Measurements from ENCODE around the gene LOC101059915.
"Not testable (repeated sequence)": the region's sequence is repeated elsewhere in the genome, so short reads cannot be mapped to it uniquely, and the experiment has no call there.

Gene LOC101059915

DNA sequence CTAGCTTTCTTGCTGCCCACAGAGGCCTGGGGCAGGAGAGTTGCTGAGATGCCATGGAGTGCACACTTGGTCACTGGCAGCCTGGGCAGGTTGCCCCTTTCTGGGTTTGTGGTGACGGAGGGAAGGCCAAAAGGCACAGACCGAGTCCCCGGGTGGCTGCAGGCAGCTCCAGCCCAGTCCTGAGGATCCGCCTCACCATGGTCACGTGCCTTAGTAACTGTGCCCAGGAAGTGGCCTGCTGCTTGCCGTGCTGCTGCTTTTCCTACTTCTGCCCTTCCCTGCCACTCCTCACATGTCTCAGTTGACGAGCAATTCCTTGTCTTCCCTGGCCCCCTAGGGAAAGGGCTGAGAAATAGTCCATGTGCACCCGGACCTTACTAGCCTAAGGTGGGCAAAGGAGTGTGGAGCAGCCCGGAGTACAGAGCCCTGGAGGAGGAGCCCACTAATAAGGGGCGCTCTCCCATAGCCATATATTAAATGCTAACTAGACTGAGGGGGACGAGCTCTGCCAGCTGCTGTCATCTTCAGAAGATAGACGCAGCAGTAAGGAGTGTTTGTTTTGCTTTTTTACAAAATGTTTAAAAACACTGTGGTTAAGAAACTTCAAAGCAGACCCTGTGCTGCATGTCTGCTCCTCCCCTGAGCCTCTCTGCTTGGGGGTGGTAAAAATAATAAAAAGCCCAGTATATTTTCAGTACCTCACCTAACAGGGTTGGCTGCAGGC, 31.1 kb downstream of the LOC101059915 start:
- BruUV-seq (replicated peaks); H3K9ac ChIP-seq (replicated peaks; ENCODE audit: extremely low read depth, insufficient read depth, low read length); H3K4me1 ChIP-seq (ENCODE audit: control insufficient read depth, extremely low read depth, insufficient read depth, low read length); H3K9me3 ChIP-seq (replicated peaks; ENCODE audit: control insufficient read depth, insufficient read depth, low read length); H4K20me1 ChIP-seq (replicated peaks; ENCODE audit: control insufficient read depth, extremely low read depth, insufficient read depth, low read length); dilution Hi-C loops (cut with MboI; ENCODE audit: extremely low pct_ligation_motif_present, low sequenced_read_pairs); POLR2A ChIA-PET; H3K4me3 ChIP-seq (replicated peaks in 1 of 3; ENCODE audit: insufficient read depth in 1 of 3, low read depth in 1 of 3, low read length in 3 of 3); DNase-seq (ENCODE audit: low read depth, low spot score); H3K4me2 ChIP-seq (ENCODE audit: insufficient read depth, low read length); H3K79me2 ChIP-seq (ENCODE audit: control insufficient read depth, insufficient read depth, low read length); H3K36me3 ChIP-seq (ENCODE audit: control insufficient read depth in 2 of 2, extremely low read depth in 1 of 2, insufficient read depth in 2 of 2, low read length in 2 of 2); intact Hi-C loops (cut with micrococcal nuclease); FAIRE-seq; H2AFZ ChIP-seq (ENCODE audit: low read depth, low read length); CTCF ChIA-PET; H3K27ac ChIP-seq (ENCODE audit: insufficient read depth, low read depth, low read length); H3K27me3 ChIP-seq (ENCODE audit: control insufficient read depth in 2 of 2, insufficient read depth in 2 of 2, low read length in 2 of 2); H3K9me1 ChIP-seq (replicated peaks; ENCODE audit: control insufficient read depth, extremely low read depth, insufficient read depth, low read length): not testable (repeated sequence)

DNA sequence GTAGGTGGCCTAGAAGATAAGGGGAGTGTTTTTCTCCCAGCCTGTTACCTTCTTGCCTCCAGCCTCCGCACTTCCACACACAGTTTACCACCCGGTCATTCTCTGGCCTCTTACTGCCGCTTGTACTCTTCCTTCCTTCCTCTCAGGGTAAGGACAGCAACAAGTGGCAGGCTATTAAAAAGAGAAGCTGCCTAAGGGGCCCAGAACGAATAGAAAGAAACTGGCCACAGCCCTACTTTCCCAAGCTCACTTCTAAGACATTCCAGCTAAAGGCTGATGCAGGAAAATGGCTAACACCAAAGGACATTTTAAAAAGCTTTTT, 31.6 kb downstream of the LOC101059915 start:
- H3K4me3 ChIP-seq (replicated peaks in 1 of 3; ENCODE audit: insufficient read depth in 1 of 3, low read depth in 1 of 3, low read length in 3 of 3); dilution Hi-C loops (cut with MboI; ENCODE audit: extremely low pct_ligation_motif_present, low sequenced_read_pairs); H3K9me3 ChIP-seq (replicated peaks; ENCODE audit: control insufficient read depth, insufficient read depth, low read length); BruUV-seq (replicated peaks); H3K9ac ChIP-seq (replicated peaks; ENCODE audit: extremely low read depth, insufficient read depth, low read length); H3K27ac ChIP-seq (ENCODE audit: insufficient read depth, low read depth, low read length); H4K20me1 ChIP-seq (replicated peaks; ENCODE audit: control insufficient read depth, extremely low read depth, insufficient read depth, low read length); DNase-seq (ENCODE audit: low read depth, low spot score); H3K79me2 ChIP-seq (ENCODE audit: control insufficient read depth, insufficient read depth, low read length); H3K9me1 ChIP-seq (replicated peaks; ENCODE audit: control insufficient read depth, extremely low read depth, insufficient read depth, low read length); POLR2A ChIA-PET; H3K4me1 ChIP-seq (ENCODE audit: control insufficient read depth, extremely low read depth, insufficient read depth, low read length); CTCF ChIA-PET; H3K27me3 ChIP-seq (ENCODE audit: control insufficient read depth in 2 of 2, insufficient read depth in 2 of 2, low read length in 2 of 2); H3K36me3 ChIP-seq (ENCODE audit: control insufficient read depth in 2 of 2, extremely low read depth in 1 of 2, insufficient read depth in 2 of 2, low read length in 2 of 2); intact Hi-C loops (cut with micrococcal nuclease); FAIRE-seq; H3K4me2 ChIP-seq (ENCODE audit: insufficient read depth, low read length); H2AFZ ChIP-seq (ENCODE audit: low read depth, low read length): not testable (repeated sequence)

- H3K9ac ChIP-seq (replicated peaks; ENCODE audit: extremely low read depth, insufficient read depth, low read length); H3K9me3 ChIP-seq (replicated peaks; ENCODE audit: control insufficient read depth, insufficient read depth, low read length); DNase-seq (ENCODE audit: low read depth, low spot score); CTCF ChIA-PET; BruUV-seq (replicated peaks); H3K4me1 ChIP-seq (ENCODE audit: control insufficient read depth, extremely low read depth, insufficient read depth, low read length); dilution Hi-C loops (cut with MboI; ENCODE audit: extremely low pct_ligation_motif_present, low sequenced_read_pairs); intact Hi-C loops (cut with micrococcal nuclease); H3K9me1 ChIP-seq (replicated peaks; ENCODE audit: control insufficient read depth, extremely low read depth, insufficient read depth, low read length); H3K4me3 ChIP-seq (replicated peaks in 1 of 3; ENCODE audit: insufficient read depth in 1 of 3, low read depth in 1 of 3, low read length in 3 of 3); H3K27ac ChIP-seq (ENCODE audit: insufficient read depth, low read depth, low read length); FAIRE-seq; H2AFZ ChIP-seq (ENCODE audit: low read depth, low read length); H3K79me2 ChIP-seq (ENCODE audit: control insufficient read depth, insufficient read depth, low read length); H3K27me3 ChIP-seq (ENCODE audit: control insufficient read depth in 2 of 2, insufficient read depth in 2 of 2, low read length in 2 of 2); POLR2A ChIA-PET; H3K36me3 ChIP-seq (ENCODE audit: control insufficient read depth in 2 of 2, extremely low read depth in 1 of 2, insufficient read depth in 2 of 2, low read length in 2 of 2); H4K20me1 ChIP-seq (replicated peaks; ENCODE audit: control insufficient read depth, extremely low read depth, insufficient read depth, low read length); H3K4me2 ChIP-seq (ENCODE audit: insufficient read depth, low read length): not testable (repeated sequence)
These were observed 35.5 kb downstream of the LOC101059915 start for GRCh38 chrX:71702853-71703252.

- FAIRE-seq; DNase-seq (ENCODE audit: low read depth, low spot score); H3K9ac ChIP-seq (replicated peaks; ENCODE audit: extremely low read depth, insufficient read depth, low read length); H3K27me3 ChIP-seq (ENCODE audit: control insufficient read depth in 2 of 2, insufficient read depth in 2 of 2, low read length in 2 of 2); H3K79me2 ChIP-seq (ENCODE audit: control insufficient read depth, insufficient read depth, low read length); H3K36me3 ChIP-seq (ENCODE audit: control insufficient read depth in 2 of 2, extremely low read depth in 1 of 2, insufficient read depth in 2 of 2, low read length in 2 of 2); H3K9me3 ChIP-seq (replicated peaks; ENCODE audit: control insufficient read depth, insufficient read depth, low read length); H3K4me2 ChIP-seq (ENCODE audit: insufficient read depth, low read length); H3K4me1 ChIP-seq (ENCODE audit: control insufficient read depth, extremely low read depth, insufficient read depth, low read length); BruUV-seq (replicated peaks); H2AFZ ChIP-seq (ENCODE audit: low read depth, low read length); H4K20me1 ChIP-seq (replicated peaks; ENCODE audit: control insufficient read depth, extremely low read depth, insufficient read depth, low read length); CTCF ChIA-PET; dilution Hi-C loops (cut with MboI; ENCODE audit: extremely low pct_ligation_motif_present, low sequenced_read_pairs); H3K27ac ChIP-seq (ENCODE audit: insufficient read depth, low read depth, low read length); H3K4me3 ChIP-seq (replicated peaks in 1 of 3; ENCODE audit: insufficient read depth in 1 of 3, low read depth in 1 of 3, low read length in 3 of 3); POLR2A ChIA-PET; intact Hi-C loops (cut with micrococcal nuclease); H3K9me1 ChIP-seq (replicated peaks; ENCODE audit: control insufficient read depth, extremely low read depth, insufficient read depth, low read length): not testable (repeated sequence)
These were observed 46.7 kb downstream of the LOC101059915 start for GRCh38 chrX:71714064-71714463.

Data from endothelial cell of umbilical vein (primary cell).